HepG2 (cell line): ENCODE results near the gene RMRP. TPM values are rescaled to one million over a fixed set of nuclear protein-coding genes. Genes with fewer than 3 reads are reported as not detected.

ENCODE experiments used
- HOXA3 ChIP-seq: sonication (generic); formaldehyde crosslinking; IDR thresholded peaks from 2 replicates; pipeline ENCODE4 v1.5.0; 2020; ENCODE audit warnings: missing genetic modification reagents
- MEIS2 ChIP-seq: sonication (generic); formaldehyde crosslinking; IDR thresholded peaks from 2 replicates; pipeline ENCODE4 v1.9.0; 2021; ENCODE audit warnings: mild to moderate bottlenecking, missing genetic modification reagents
- MTA1 ChIP-seq: sonication (generic); formaldehyde crosslinking; IDR thresholded peaks from 2 replicates; pipeline ENCODE4 v1.4.0; 2020; ENCODE audit warnings: missing genetic modification reagents, mild to moderate bottlenecking, borderline replicate concordance
- MXI1 ChIP-seq: IDR thresholded peaks from 3 replicates; pipeline ENCODE4 v1.6.1; 2012; ENCODE audit warnings: low read depth, low read length, inconsistent platforms, borderline replicate concordance
- RBFOX2 ChIP-seq: fragments of 200-400 bp; formaldehyde crosslinking; IDR thresholded peaks from 2 replicates; pipeline ENCODE4 v1.6.1; 2017; ENCODE audit warnings: low read depth, mild to moderate bottlenecking, low read length
- SMAD3 ChIP-seq: sonication (generic); formaldehyde crosslinking; IDR thresholded peaks from 2 replicates; pipeline ENCODE4 v1.4.0; 2020; ENCODE audit warnings: missing genetic modification reagents
- SP2 ChIP-seq: sonication (generic); formaldehyde crosslinking; IDR thresholded peaks from 2 replicates; pipeline ENCODE4 v1.5.1; 2020; ENCODE audit warnings: mild to moderate bottlenecking, missing genetic modification reagents
- ZNF567 ChIP-seq: sonication (generic); formaldehyde crosslinking; IDR thresholded peaks from 2 replicates; pipeline ENCODE4 v1.8.1; 2023; ENCODE audit warnings: mild to moderate bottlenecking, missing genetic modification reagents, borderline replicate concordance
- ZNF672 ChIP-seq: sonication (generic); formaldehyde crosslinking; IDR thresholded peaks from 2 replicates; pipeline ENCODE4 v1.8.1; 2022; ENCODE audit warnings: missing genetic modification reagents
- ZNF768 ChIP-seq: sonication (generic); formaldehyde crosslinking; IDR thresholded peaks from 2 replicates; pipeline ENCODE4 v1.4.0; 2020; ENCODE audit warnings: missing genetic modification reagents
- ZNF776 ChIP-seq: sonication (generic); formaldehyde crosslinking; IDR thresholded peaks from 2 replicates; pipeline ENCODE4 v1.4.0; 2020; ENCODE audit warnings: mild to moderate bottlenecking, missing genetic modification reagents
- polyA plus RNA-seq, 8 experiments: library from polyadenylated mRNA; depleted of rRNA in 3 of 8; stranded (reverse) in 7 of 8; unstranded in 1 of 8; fragments of >200 nt; fragmentation: Illumina TruSeq in 4 of 8; extraction: Trizol in 4 of 8; gene quantifications; 2 replicates each; pipeline versions ENCODE4 v1.2.1 to v1.2.3, GENCODE V29; 2011 to 2016; ENCODE audit warnings: low read depth in 4 of 8, missing spikeins in 1 of 8, mixed read lengths in 1 of 8; ENCODE audit not compliant: insufficient read depth in 1 of 8
- total RNA-seq, 5 experiments: library from RNA; depleted of rRNA; stranded (reverse); fragments of >200 nt; fragmentation: Illumina TruSeq; extraction: Trizol; gene quantifications; 2 replicates each; pipeline ENCODE4 v1.2.3, GENCODE V29; 2016; ENCODE audit warnings: low read depth in 1 of 5
- TF ChIP-seq, protein P1 (sequence below): IDR thresholded peaks from 2 replicates; pipeline ENCODE4 v1.6.1; 2016; ENCODE audit warnings: low read depth, control low read depth
- TF ChIP-seq, protein P2 (sequence below): sonication (generic); formaldehyde crosslinking; conservative IDR thresholded peaks from 2 replicates; pipeline ENCODE4 v1.4.0; 2020; ENCODE audit warnings: missing genetic modification reagents
- TF ChIP-seq, protein P3 (sequence below): sonication (generic); formaldehyde crosslinking; IDR thresholded peaks from 2 replicates; pipeline ENCODE4 v1.4.0; 2020; ENCODE audit warnings: low read depth, missing genetic modification reagents

Gene RMRP
- total and polyA plus RNA-seq, 2 of the 13 experiments (the other 11 are each of a cell fraction or from before 2014, with no cell fraction given): 51.4 to 4,025 TPM

DNA sequence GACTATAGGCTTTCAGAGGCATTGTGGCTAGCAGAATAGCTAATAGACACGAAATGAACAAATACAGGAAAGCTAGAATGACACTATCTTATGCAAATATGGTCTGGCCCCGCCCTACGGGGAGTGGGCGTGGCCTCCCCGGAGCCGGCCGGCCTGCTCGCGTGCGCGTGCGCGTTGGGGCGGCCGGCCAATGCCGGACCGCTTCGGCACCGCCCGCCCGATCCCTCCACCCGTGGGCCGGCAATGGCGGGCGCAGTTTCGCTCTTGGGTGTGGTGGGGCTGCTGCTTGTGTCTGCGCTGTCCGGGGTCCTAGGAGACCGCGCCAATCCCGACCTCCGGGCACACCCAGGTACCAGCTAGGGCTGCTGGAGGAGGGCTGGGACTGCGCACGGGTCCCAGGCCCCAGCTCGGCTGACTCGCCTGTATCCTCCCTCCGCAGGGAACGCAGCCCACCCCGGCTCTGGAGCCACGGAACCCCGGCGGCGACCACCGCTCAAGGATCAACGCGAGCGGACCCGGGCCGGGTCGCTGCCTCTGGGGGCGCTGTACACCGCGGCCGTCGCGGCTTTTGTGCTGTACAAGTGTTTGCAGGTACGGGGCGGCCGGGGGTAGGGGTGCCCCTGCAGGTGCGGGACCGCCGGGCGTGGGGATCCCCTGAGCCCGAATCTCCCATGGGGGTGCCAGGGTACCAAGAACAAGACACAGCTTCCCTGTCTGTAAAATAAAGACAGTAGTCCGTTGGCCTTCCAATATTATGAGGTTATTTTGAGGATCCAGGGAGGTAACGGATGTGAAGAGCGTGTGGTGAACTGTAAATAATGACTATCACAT is 533 bp upstream of the RMRP start, which contains the start of gene CCDC107 (continued):
- TF ChIP-seq MTA1 (CRISPR knock-in tag) (peak; percentile 72; the same call in 1 of the 2 replicates), SP2 (CRISPR knock-in tag) (no peak; the same call in 1 of the 2 replicates), MXI1 (peak; percentile 22; the same call in 2 of the 3 replicates), ZNF567 (CRISPR knock-in tag) (no peak; the same call in 1 of the 2 replicates), HOXA3 (peak; percentile 57; the same call in 1 of the 2 replicates), RBFOX2 (peak; percentile 97), ZNF776 (peak; percentile 94), SMAD3 (CRISPR knock-in tag) (peak; percentile 23; the same call in 1 of the 2 replicates), ZNF768 (CRISPR knock-in tag) (peak; percentile 73), MEIS2 (CRISPR knock-in tag) (no peak), ZNF672 (0 out of 2 replicates have a peak, but pooled peaks have one; percentile 16)
- TF ChIP-seq, protein P1, sequence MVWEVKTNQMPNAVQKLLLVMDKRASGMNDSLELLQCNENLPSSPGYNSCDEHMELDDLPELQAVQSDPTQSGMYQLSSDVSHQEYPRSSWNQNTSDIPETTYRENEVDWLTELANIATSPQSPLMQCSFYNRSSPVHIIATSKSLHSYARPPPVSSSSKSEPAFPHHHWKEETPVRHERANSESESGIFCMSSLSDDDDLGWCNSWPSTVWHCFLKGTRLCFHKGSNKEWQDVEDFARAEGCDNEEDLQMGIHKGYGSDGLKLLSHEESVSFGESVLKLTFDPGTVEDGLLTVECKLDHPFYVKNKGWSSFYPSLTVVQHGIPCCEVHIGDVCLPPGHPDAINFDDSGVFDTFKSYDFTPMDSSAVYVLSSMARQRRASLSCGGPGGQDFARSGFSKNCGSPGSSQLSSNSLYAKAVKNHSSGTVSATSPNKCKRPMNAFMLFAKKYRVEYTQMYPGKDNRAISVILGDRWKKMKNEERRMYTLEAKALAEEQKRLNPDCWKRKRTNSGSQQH: peak; percentile 53; the same call in 1 of the 2 replicates
- TF ChIP-seq, protein P2, sequence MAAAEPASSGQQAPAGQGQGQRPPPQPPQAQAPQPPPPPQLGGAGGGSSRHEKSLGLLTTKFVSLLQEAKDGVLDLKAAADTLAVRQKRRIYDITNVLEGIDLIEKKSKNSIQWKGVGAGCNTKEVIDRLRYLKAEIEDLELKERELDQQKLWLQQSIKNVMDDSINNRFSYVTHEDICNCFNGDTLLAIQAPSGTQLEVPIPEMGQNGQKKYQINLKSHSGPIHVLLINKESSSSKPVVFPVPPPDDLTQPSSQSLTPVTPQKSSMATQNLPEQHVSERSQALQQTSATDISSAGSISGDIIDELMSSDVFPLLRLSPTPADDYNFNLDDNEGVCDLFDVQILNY (CRISPR knock-in tag): peak; percentile 50; the same call in 1 of the 2 replicates
- TF ChIP-seq, protein P3, sequence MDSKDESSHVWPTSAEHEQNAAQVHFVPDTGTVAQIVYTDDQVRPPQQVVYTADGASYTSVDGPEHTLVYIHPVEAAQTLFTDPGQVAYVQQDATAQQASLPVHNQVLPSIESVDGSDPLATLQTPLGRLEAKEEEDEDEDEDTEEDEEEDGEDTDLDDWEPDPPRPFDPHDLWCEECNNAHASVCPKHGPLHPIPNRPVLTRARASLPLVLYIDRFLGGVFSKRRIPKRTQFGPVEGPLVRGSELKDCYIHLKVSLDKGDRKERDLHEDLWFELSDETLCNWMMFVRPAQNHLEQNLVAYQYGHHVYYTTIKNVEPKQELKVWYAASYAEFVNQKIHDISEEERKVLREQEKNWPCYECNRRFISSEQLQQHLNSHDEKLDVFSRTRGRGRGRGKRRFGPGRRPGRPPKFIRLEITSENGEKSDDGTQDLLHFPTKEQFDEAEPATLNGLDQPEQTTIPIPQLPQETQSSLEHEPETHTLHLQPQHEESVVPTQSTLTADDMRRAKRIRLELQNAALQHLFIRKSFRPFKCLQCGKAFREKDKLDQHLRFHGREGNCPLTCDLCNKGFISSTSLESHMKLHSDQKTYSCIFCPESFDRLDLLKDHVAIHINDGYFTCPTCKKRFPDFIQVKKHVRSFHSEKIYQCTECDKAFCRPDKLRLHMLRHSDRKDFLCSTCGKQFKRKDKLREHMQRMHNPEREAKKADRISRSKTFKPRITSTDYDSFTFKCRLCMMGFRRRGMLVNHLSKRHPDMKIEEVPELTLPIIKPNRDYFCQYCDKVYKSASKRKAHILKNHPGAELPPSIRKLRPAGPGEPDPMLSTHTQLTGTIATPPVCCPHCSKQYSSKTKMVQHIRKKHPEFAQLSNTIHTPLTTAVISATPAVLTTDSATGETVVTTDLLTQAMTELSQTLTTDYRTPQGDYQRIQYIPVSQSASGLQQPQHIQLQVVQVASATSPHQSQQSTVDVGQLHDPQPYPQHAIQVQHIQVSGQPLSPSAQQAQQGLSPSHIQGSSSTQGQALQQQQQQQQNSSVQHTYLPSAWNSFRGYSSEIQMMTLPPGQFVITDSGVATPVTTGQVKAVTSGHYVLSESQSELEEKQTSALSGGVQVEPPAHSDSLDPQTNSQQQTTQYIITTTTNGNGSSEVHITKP (CRISPR knock-in tag): 0 out of 2 replicates have a peak, but pooled peaks have one; percentile 18
